Colonic mucosa (tissue), 4 donors: ENCODE results near the gene YPEL3. TPM values are rescaled to one million over a fixed set of nuclear protein-coding genes. Genes with fewer than 3 reads are reported as not detected.
A peak's percentile ranks its signal among the peaks of the same experiment; 100 is the strongest.

Experiments
- DNase-seq: peaks from one replicate; pipeline ENCODE4 v3.0.0-alpha.2; 2020
- H3K27ac ChIP-seq: fragments of 200-600 bp; one replicate; pipeline ENCODE4 v1.8.0; 2021
- H3K27me3 ChIP-seq: fragments of 200-600 bp; one replicate; pipeline ENCODE4 v1.8.0; 2021
- H3K36me3 ChIP-seq: fragments of 200-600 bp; one replicate; pipeline ENCODE4 v1.8.0; 2021
- H3K4me1 ChIP-seq: fragments of 200-600 bp; one replicate; pipeline ENCODE4 v1.8.0; 2021; ENCODE audit warnings: mild to moderate bottlenecking
- H3K4me3 ChIP-seq: fragments of 200-600 bp; one replicate; pipeline ENCODE4 v1.8.0; 2021
- H3K9ac ChIP-seq, 2 donors: one replicate each; pipeline ENCODE4 v1.7.0; 2013; ENCODE audit warnings: control low read depth in 2 of 2, low read depth in 2 of 2, low read length in 2 of 2
- H3K9me3 ChIP-seq: fragments of 200-600 bp; one replicate; pipeline ENCODE4 v1.8.0; 2021
- intact Hi-C: fragments of 100-400 bp; cut with DNase I; formaldehyde crosslinking; loops from one replicate; pipeline ENCODE4 v1.14.1; 2022
- total RNA-seq, 2 donors: library from RNA; stranded (reverse); fragmentation: NEBNext Ultra II Directional in 1 of 2; extraction: Animal tissue kit (Norgen Biotek cat#: 25700) in 1 of 2; gene quantifications; one replicate each; pipeline ENCODE4 v1.2.1, GENCODE V29; 2021
- TF ChIP-seq, protein P1 (sequence below): fragments of 200-600 bp; IDR thresholded peaks from one replicate; pipeline ENCODE4 v1.8.0; 2022; ENCODE audit warnings: antibody characterized with exemption, mild to moderate bottlenecking
- donor health status: healthy.
- donor health status: DM: no; HTN: no; CAD: no.
- donor health status: DM: no; HTN: no; CAD: no.

The YPEL3 gene
- total RNA-seq, 2 donors from 2014 or later, result 15.5 to 39.2 TPM

DNA sequence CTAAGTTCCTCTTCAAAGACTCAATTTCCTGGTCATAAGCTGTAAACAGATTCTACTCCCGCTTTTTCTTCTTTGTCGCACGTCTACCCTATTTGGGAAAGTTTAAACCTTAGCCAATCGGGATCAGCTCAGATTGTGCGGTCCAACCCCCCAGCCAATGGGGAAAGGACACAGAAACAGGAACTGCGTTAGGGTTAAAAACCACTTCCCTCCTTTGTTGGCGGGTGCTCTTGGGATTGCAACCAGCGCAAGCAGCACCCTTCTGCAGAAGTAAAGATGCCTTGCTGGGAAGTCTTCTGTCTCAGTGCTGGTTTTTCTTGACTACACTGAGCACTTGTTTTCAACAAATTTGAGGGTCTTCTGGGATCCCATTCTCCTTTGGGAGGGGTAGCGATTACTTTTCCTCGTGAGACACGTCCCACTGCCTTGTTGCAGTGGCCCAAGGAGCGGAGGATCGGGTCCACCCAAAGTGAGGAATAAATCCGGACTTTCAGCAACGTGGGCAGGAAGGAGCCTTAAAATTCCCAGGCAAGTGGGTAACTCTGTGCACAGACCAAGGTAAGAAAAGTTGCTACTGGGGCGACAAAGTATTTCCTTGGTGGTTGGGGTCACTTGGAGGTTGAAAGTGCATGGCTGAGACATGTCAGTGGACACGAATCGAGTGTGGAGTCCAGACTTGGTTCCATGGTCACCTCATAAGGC, 1.0 kb upstream of the YPEL3 start:
- Histone ChIP-seq H3K9ac (peak overlapping the region in 1 of 2 donors; percentile 85), H3K9me3 (no peaks in the 10 kb centered on the region), H3K4me3 (peak overlapping the region; percentile 71), H3K4me1 (peaks cover 8% of the 10 kb centered on the region), H3K27me3 (no peaks in the 10 kb centered on the region), H3K27ac (peak overlapping the region; percentile 88), H3K36me3 (peaks cover 3% of the 10 kb centered on the region)
- TF ChIP-seq, protein P1, sequence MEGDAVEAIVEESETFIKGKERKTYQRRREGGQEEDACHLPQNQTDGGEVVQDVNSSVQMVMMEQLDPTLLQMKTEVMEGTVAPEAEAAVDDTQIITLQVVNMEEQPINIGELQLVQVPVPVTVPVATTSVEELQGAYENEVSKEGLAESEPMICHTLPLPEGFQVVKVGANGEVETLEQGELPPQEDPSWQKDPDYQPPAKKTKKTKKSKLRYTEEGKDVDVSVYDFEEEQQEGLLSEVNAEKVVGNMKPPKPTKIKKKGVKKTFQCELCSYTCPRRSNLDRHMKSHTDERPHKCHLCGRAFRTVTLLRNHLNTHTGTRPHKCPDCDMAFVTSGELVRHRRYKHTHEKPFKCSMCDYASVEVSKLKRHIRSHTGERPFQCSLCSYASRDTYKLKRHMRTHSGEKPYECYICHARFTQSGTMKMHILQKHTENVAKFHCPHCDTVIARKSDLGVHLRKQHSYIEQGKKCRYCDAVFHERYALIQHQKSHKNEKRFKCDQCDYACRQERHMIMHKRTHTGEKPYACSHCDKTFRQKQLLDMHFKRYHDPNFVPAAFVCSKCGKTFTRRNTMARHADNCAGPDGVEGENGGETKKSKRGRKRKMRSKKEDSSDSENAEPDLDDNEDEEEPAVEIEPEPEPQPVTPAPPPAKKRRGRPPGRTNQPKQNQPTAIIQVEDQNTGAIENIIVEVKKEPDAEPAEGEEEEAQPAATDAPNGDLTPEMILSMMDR, result no peak
- intact Hi-C loops, result loop anchor here (10.0 kb wide), 2 partner anchors 258 to 318 kb away; partner anchors contain the start of gene CD2BP2
- DNase-seq, result no peak

DNA sequence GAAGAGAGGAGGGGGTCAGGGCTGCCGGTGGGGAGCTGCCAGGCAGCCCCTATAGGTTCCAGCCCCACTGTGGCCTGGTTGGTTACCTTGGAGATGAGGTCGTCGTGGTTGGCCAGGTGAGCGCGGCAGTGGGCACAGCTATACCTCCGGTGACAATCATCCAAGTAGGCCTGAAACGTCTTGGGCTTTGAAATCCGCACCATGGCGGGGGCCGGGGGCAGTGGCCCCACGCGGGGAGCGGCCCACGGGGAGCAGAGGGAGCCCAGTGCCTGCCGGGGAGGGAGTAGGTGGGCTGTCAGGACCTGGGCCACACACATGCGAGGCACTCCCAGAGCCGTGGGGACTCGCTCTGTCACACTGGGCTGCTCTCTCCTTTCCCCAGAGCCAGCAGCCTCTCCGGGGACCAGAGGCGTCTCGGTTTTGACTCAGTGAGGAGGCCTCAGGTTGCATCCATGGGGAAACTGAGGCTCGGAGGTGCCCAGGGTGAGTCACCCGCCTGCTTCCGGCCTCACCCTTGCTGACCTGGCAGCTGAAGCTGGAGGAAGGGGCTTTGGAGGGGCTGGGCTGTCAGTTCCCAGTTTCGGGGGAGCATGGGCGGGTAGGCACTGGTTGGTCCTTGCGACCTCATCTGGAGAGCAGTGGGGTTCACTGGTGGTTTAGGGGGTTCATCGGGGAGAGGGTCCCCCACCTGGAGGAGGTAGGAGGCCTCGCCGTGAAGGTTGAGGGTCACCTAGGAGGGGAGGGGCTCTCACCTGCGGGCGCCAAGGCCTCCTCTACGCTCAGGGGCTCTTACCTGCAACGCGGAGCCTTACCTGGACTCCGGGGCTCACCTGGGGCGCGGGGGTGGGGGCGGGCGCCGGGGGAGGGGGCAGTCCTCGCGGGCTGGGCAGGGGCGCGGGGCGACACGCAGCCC, 591 bp downstream of the YPEL3 start:
- DNase-seq, result peak; percentile 50
- H3K9ac ChIP-seq, result peak overlapping the region; percentile 94 to 98
- peak overlapping the region; percentile 88 for H3K27ac ChIP-seq
- peaks cover 3% of the 10 kb centered on the region for H3K36me3 ChIP-seq
- intact Hi-C loops, result loop anchor here (10.0 kb wide), 2 partner anchors 259 to 319 kb away; partner anchors contain the start of gene CD2BP2
- peaks cover 13% of the 10 kb centered on the region for H3K4me1 ChIP-seq
- TF ChIP-seq, protein P1, result no peak
- H3K27me3 ChIP-seq, result no peaks in the 10 kb centered on the region
- H3K4me3 ChIP-seq, result peak overlapping the region; percentile 71
- H3K9me3 ChIP-seq, result no peaks in the 10 kb centered on the region

DNA sequence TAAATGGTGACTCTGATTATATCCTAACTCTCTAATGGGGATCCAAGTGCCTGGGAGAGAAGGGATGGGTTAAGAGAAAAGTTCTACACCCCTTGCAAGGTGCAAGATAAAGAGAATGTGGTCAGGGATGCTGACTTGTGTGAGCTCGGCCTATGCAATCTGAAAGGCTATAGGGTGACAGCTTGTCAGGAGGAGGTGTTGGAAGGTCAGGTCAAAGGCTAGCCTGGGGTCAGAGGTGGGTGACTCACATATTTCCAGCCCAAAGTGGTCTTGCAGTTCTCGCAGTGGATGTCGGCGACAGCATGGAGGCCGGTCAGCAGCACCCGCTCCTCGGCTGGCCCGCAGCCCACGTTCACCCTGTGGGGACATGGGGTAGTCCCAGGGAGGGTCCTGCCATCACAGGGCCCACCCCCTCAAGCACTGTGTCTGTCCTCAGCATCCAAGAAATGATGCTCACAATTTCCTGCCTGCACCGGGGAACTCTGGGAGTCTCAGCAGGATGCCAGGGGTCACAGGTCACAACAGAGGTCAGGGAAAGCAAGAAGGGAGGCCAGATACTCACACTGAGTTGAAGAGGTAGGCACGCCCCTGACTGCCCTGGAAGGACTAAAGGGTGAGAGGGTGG, 1.4 kb downstream of the YPEL3 start:
- Histone ChIP-seq H3K9ac (peak overlapping the region; percentile 94 to 98), H3K4me1 (peaks cover 13% of the 10 kb centered on the region)
- no peak for DNase-seq

DNA sequence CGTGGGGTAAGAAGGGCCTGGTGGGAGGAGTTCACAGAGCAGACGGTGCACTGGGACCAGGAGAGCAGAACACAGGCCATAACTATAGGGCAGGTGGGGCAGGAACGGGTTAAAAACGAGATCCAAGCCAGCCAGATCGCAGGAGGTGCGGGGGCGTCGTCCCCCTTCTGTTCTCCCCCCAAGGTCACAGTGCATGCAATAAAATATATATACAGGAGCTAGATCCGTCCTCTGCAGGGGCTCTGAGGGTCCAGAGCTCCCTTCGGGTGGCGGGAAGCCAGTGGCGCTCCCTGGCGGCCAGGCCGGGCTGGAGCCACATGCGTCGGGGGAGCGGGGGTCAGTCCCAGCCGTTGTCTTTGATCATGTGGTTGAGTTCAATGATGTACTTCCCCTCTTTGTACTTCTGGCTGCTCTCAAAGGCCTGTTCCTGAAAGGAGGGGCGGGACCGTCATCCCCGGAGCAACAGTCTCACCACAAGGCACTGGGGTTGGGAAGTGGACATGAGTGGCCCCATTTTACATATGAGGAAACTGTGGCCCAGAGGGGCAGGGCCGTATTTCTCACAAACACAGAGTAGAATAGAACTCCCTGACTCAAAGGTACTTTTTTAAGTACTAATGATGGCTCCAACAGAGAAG, 3.5 kb downstream of the YPEL3 start:
- TF ChIP-seq, protein P1, result peak; percentile 41
- H3K27me3 ChIP-seq, result no peaks in the 10 kb centered on the region
- peak overlapping the region; percentile 60 for H3K4me3 ChIP-seq
- H3K4me1 ChIP-seq, result peaks cover 13% of the 10 kb centered on the region
- H3K9me3 ChIP-seq, result no peaks in the 10 kb centered on the region
- intact Hi-C loops, result loop anchor here (10.0 kb wide), 2 partner anchors 262 to 322 kb away; partner anchors contain the start of gene CD2BP2
- H3K27ac ChIP-seq, result peak overlapping the region; percentile 84
- DNase-seq, result peak; percentile 83
- peaks cover 3% of the 10 kb centered on the region for H3K36me3 ChIP-seq
- peak overlapping the region; percentile 71 to 91 for H3K9ac ChIP-seq

More for the DNA sequence above, 1.4 kb downstream of the YPEL3 start:
- peaks cover 3% of the 10 kb centered on the region for H3K36me3 ChIP-seq
- intact Hi-C loops, result loop anchor here (10.0 kb wide), 2 partner anchors 260 to 320 kb away; partner anchors contain the start of gene CD2BP2
- TF ChIP-seq, protein P1, result no peak
- H3K9me3 ChIP-seq, result no peaks in the 10 kb centered on the region
- H3K4me3 ChIP-seq, result peak overlapping the region; percentile 71
- H3K27ac ChIP-seq, result peak overlapping the region; percentile 88
- no peaks in the 10 kb centered on the region for H3K27me3 ChIP-seq
